ENCODE measurements around the gene PTPRB. TPM values are rescaled to one million over a fixed set of nuclear protein-coding genes. Genes with fewer than 3 reads are reported as not detected.
"Not testable (repeated sequence)": the region's sequence is repeated elsewhere in the genome, so short reads cannot be mapped to it uniquely, and the experiment has no call there.

The PTPRB gene
- total and polyA plus RNA-seq, 10 donors: 3.7 to 252 (median 122) TPM

- H3K27ac ChIP-seq: no peak overlapping the region
- TF ChIP-seq POLR2A (IDR thresholded peaks at IDR 0.05) (no peak), POLR2AphosphoS5 (IDR thresholded peaks at IDR 0.05) (no peak), CTCF (IDR thresholded peaks at IDR 0.05 in 8 of 11, conservative IDR thresholded peaks at IDR 0.05 in 3 of 11) (no peak)
- H3K4me1 ChIP-seq: no peaks in the 10 kb centered on the region
- DNase-seq: no peak
- H3K27me3 ChIP-seq (replicated peaks in 1 of 7): no peaks in the 10 kb centered on the region
- intact Hi-C loops (cut with DNase I; ENCODE audit: low total_unique reads): no loop called here
- no peaks in the 10 kb centered on the region for H3K36me3 ChIP-seq
- no peak overlapping the region for H3K4me3 ChIP-seq
- H3K9me3 ChIP-seq: peaks cover 0 to 6% (median 0%) of the 10 kb centered on the region in 8 donors
Measured at GRCh38 chr12:70513426-70513825, 123.8 kb downstream of the PTPRB start.

- WGBS, 5 donors: 91 to 100% (median 100%) methylated on average over 1 of the region's 1 CpG
- Histone ChIP-seq H3K4me3 (no peak overlapping the region), H3K27me3 (replicated peaks in 1 of 7) (no peaks in the 10 kb centered on the region), H3K4me1 (no peaks in the 10 kb centered on the region), H3K9me3 (peaks cover 0 to 8% (median 0%) of the 10 kb centered on the region in 8 donors), H3K27ac (no peak overlapping the region), H3K36me3 (no peaks in the 10 kb centered on the region)
- TF ChIP-seq CTCF (IDR thresholded peaks at IDR 0.05 in 8 of 11, conservative IDR thresholded peaks at IDR 0.05 in 3 of 11) (no peak), POLR2A (IDR thresholded peaks at IDR 0.05) (no peak), POLR2AphosphoS5 (IDR thresholded peaks at IDR 0.05) (no peak)
- intact Hi-C loops (cut with DNase I; ENCODE audit: low total_unique reads): no loop called here
- no peak for DNase-seq
Measured at GRCh38 chr12:70508178-70508577, 129.1 kb downstream of the PTPRB start.

GRCh38 chr12:70507442-70507841 is 129.8 kb downstream of the PTPRB start:
- intact Hi-C loops (cut with DNase I; ENCODE audit: low total_unique reads): no loop called here
- Histone ChIP-seq H3K4me1 (no peaks in the 10 kb centered on the region), H3K4me3 (no peak overlapping the region), H3K9me3 (peaks cover 0 to 8% (median 0%) of the 10 kb centered on the region in 8 donors), H3K36me3 (no peaks in the 10 kb centered on the region), H3K27me3 (replicated peaks in 1 of 7) (no peaks in the 10 kb centered on the region), H3K27ac (no peak overlapping the region)
- TF ChIP-seq POLR2A (IDR thresholded peaks at IDR 0.05) (no peak), CTCF (IDR thresholded peaks at IDR 0.05 in 8 of 11, conservative IDR thresholded peaks at IDR 0.05 in 3 of 11) (no peak), POLR2AphosphoS5 (IDR thresholded peaks at IDR 0.05) (no peak)
- WGBS, 5 donors: 51 to 73% (median 63%) methylated on average over 2 of the region's 2 CpGs
- DNase-seq: no peak

- peaks cover 0 to 3% (median 0%) of the 10 kb centered on the region in 6 donors for H3K4me1 ChIP-seq
- DNase-seq: no peak
- H3K4me3 ChIP-seq: no peak overlapping the region
- 76 to 98% (median 84%) methylated on average over 5 of the region's 5 CpGs for WGBS, 5 donors
- no peaks in the 10 kb centered on the region for H3K36me3 ChIP-seq
- intact Hi-C loops (cut with DNase I; ENCODE audit: low total_unique reads): no loop called here
- peaks cover 0 to 37% (median 11%) of the 10 kb centered on the region in 8 donors for H3K9me3 ChIP-seq
- H3K27ac ChIP-seq: no peak overlapping the region
- no peak for TF ChIP-seq CTCF (IDR thresholded peaks at IDR 0.05 in 8 of 11, conservative IDR thresholded peaks at IDR 0.05 in 3 of 11)
- no peak for TF ChIP-seq POLR2AphosphoS5 (IDR thresholded peaks at IDR 0.05)
- TF ChIP-seq POLR2A (IDR thresholded peaks at IDR 0.05): no peak
- no peaks in the 10 kb centered on the region for H3K27me3 ChIP-seq (replicated peaks in 1 of 7)
Measured at GRCh38 chr12:70497508-70497907, 139.7 kb downstream of the PTPRB start.

- WGBS, 5 donors: 68 to 82% (median 80%) methylated on average over 1 of the region's 1 CpG
- DNase-seq, H3K27ac ChIP-seq: not testable (repeated sequence)
Measured at GRCh38 chr12:70492904-70493303, 144.3 kb downstream of the PTPRB start.

GRCh38 chr12:70490928-70491327 is 146.3 kb downstream of the PTPRB start:
- H3K27me3 ChIP-seq (replicated peaks in 1 of 7); H3K9me3 ChIP-seq; intact Hi-C loops (cut with DNase I; ENCODE audit: low total_unique reads); H3K36me3 ChIP-seq; DNase-seq; H3K4me3 ChIP-seq; H3K27ac ChIP-seq: not testable (repeated sequence)
- peaks cover 0 to 12% (median 0%) of the 10 kb centered on the region in 6 donors for H3K4me1 ChIP-seq

More at GRCh38 chr12:70492904-70493303, 144.3 kb downstream of the PTPRB start:
- peaks cover 0 to 17% (median 8%) of the 10 kb centered on the region in 8 donors for H3K9me3 ChIP-seq
- H3K4me3 ChIP-seq; intact Hi-C loops (cut with DNase I; ENCODE audit: low total_unique reads); H3K36me3 ChIP-seq; H3K4me1 ChIP-seq; H3K27me3 ChIP-seq (replicated peaks in 1 of 7): not testable (repeated sequence)

Data from spleen (tissue), 11 donors.